Measurements from ENCODE around the gene ERN2. TPM values are rescaled to one million over a fixed set of nuclear protein-coding genes. Genes with fewer than 3 reads are reported as not detected.

Gene ERN2
- total and polyA plus RNA-seq, 2 of the 13 experiments (the other 11 are each of a cell fraction or from before 2014, with no cell fraction given): 2.2 to 3.5 TPM

DNA sequence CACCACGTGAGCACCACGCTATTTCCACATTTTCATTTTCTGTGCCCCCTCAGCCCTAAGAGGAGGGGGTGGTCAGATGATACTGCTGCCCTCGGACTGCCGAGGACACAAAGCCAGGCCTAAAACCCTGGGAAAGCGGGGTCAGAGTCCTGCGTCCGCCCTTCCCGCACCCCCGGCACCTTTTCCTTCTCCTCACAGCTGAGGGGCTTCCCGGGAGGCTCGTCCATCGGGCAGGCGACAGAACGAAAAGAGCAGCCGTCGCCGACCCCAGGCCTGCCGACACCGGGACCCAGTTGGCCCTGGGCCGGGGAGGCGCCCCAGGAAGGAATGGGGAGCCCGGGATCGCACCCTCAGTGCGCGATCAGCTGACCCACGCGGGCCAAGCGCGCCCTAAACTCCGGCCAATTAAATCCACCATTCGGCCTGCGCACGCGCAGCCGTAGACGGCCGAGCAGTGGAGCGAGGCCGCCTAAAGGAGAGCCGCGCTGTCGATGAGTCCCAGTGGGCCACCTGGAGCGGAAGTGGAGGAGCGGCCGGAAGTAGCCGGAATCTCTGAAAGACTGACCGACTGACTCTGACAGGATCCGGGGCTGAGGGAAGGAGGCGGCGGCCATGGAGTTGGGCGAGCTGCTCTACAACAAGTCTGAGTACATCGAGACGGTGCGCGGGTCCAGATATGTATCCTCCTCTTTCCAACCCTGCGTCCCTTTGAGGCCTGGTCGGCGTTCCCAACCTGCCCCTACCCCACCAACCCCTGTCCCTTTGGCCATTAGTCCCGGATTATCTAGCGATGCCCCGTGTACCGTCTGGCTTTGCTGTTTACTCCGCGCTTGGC is 71.9 kb downstream of the ERN2 start, which contains the start of the genes DCTN5 and PALB2 (continued):
- TF ChIP-seq, protein P1, sequence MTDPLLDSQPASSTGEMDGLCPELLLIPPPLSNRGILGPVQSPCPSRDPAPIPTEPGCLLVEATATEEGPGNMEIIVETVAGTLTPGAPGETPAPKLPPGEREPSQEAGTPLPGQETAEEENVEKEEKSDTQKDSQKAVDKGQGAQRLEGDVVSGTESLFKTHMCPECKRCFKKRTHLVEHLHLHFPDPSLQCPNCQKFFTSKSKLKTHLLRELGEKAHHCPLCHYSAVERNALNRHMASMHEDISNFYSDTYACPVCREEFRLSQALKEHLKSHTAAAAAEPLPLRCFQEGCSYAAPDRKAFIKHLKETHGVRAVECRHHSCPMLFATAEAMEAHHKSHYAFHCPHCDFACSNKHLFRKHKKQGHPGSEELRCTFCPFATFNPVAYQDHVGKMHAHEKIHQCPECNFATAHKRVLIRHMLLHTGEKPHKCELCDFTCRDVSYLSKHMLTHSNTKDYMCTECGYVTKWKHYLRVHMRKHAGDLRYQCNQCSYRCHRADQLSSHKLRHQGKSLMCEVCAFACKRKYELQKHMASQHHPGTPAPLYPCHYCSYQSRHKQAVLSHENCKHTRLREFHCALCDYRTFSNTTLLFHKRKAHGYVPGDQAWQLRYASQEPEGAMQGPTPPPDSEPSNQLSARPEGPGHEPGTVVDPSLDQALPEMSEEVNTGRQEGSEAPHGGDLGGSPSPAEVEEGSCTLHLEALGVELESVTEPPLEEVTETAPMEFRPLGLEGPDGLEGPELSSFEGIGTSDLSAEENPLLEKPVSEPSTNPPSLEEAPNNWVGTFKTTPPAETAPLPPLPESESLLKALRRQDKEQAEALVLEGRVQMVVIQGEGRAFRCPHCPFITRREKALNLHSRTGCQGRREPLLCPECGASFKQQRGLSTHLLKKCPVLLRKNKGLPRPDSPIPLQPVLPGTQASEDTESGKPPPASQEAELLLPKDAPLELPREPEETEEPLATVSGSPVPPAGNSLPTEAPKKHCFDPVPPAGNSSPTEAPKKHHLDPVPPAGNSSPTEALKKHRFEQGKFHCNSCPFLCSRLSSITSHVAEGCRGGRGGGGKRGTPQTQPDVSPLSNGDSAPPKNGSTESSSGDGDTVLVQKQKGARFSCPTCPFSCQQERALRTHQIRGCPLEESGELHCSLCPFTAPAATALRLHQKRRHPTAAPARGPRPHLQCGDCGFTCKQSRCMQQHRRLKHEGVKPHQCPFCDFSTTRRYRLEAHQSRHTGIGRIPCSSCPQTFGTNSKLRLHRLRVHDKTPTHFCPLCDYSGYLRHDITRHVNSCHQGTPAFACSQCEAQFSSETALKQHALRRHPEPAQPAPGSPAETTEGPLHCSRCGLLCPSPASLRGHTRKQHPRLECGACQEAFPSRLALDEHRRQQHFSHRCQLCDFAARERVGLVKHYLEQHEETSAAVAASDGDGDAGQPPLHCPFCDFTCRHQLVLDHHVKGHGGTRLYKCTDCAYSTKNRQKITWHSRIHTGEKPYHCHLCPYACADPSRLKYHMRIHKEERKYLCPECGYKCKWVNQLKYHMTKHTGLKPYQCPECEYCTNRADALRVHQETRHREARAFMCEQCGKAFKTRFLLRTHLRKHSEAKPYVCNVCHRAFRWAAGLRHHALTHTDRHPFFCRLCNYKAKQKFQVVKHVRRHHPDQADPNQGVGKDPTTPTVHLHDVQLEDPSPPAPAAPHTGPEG (CRISPR knock-in tag; IDR thresholded peaks at IDR 0.05): peak; percentile 94
- TF ChIP-seq MIER2 (CRISPR knock-in tag; IDR thresholded peaks at IDR 0.05) (peak; percentile 71; the same call in 1 of the 2 replicates), THYN1 (CRISPR knock-in tag; IDR thresholded peaks at IDR 0.05; ENCODE audit: borderline replicate concordance, low read depth) (no peak; the same call in 1 of the 2 replicates), KDM3A (CRISPR knock-in tag; IDR thresholded peaks at IDR 0.05; ENCODE audit: low read depth) (peak; percentile 94), ZNF326 (CRISPR knock-in tag; IDR thresholded peaks at IDR 0.05; ENCODE audit: borderline replicate concordance) (no peak), AGO2 (optimal IDR thresholded peaks at IDR 0.05; ENCODE audit: low read depth, low read length) (peak; percentile 92), ZNF879 (CRISPR knock-in tag; IDR thresholded peaks at IDR 0.05) (peak; percentile 50; the same call in 1 of the 2 replicates), ZNF383 (CRISPR knock-in tag; IDR thresholded peaks at IDR 0.05; ENCODE audit: borderline replicate concordance) (no peak), SMC3 (IDR thresholded peaks at IDR 0.05; ENCODE audit: low read length) (no peak), KAT8 (CRISPR knock-in tag; IDR thresholded peaks at IDR 0.05) (peak; percentile 99)
- TF ChIP-seq, protein P2, sequence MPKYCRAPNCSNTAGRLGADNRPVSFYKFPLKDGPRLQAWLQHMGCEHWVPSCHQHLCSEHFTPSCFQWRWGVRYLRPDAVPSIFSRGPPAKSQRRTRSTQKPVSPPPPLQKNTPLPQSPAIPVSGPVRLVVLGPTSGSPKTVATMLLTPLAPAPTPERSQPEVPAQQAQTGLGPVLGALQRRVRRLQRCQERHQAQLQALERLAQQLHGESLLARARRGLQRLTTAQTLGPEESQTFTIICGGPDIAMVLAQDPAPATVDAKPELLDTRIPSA (CRISPR knock-in tag; IDR thresholded peaks at IDR 0.05; ENCODE audit: borderline replicate concordance): peak; percentile 94
- TF ChIP-seq, protein P3, sequence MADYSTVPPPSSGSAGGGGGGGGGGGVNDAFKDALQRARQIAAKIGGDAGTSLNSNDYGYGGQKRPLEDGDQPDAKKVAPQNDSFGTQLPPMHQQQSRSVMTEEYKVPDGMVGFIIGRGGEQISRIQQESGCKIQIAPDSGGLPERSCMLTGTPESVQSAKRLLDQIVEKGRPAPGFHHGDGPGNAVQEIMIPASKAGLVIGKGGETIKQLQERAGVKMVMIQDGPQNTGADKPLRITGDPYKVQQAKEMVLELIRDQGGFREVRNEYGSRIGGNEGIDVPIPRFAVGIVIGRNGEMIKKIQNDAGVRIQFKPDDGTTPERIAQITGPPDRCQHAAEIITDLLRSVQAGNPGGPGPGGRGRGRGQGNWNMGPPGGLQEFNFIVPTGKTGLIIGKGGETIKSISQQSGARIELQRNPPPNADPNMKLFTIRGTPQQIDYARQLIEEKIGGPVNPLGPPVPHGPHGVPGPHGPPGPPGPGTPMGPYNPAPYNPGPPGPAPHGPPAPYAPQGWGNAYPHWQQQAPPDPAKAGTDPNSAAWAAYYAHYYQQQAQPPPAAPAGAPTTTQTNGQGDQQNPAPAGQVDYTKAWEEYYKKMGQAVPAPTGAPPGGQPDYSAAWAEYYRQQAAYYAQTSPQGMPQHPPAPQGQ (CRISPR knock-in tag; IDR thresholded peaks at IDR 0.05; ENCODE audit: borderline replicate concordance): no peak
- TF ChIP-seq, protein P4, sequence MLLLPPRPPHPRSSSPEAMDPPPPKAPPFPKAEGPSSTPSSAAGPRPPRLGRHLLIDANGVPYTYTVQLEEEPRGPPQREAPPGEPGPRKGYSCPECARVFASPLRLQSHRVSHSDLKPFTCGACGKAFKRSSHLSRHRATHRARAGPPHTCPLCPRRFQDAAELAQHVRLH (CRISPR knock-in tag; IDR thresholded peaks at IDR 0.05; ENCODE audit: borderline replicate concordance, low read depth): peak; percentile 90
- TF ChIP-seq, protein P5, sequence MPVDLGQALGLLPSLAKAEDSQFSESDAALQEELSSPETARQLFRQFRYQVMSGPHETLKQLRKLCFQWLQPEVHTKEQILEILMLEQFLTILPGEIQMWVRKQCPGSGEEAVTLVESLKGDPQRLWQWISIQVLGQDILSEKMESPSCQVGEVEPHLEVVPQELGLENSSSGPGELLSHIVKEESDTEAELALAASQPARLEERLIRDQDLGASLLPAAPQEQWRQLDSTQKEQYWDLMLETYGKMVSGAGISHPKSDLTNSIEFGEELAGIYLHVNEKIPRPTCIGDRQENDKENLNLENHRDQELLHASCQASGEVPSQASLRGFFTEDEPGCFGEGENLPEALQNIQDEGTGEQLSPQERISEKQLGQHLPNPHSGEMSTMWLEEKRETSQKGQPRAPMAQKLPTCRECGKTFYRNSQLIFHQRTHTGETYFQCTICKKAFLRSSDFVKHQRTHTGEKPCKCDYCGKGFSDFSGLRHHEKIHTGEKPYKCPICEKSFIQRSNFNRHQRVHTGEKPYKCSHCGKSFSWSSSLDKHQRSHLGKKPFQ (CRISPR knock-in tag; IDR thresholded peaks at IDR 0.05; ENCODE audit: insufficient replicate concordance): no peak
- TF ChIP-seq, protein P6, sequence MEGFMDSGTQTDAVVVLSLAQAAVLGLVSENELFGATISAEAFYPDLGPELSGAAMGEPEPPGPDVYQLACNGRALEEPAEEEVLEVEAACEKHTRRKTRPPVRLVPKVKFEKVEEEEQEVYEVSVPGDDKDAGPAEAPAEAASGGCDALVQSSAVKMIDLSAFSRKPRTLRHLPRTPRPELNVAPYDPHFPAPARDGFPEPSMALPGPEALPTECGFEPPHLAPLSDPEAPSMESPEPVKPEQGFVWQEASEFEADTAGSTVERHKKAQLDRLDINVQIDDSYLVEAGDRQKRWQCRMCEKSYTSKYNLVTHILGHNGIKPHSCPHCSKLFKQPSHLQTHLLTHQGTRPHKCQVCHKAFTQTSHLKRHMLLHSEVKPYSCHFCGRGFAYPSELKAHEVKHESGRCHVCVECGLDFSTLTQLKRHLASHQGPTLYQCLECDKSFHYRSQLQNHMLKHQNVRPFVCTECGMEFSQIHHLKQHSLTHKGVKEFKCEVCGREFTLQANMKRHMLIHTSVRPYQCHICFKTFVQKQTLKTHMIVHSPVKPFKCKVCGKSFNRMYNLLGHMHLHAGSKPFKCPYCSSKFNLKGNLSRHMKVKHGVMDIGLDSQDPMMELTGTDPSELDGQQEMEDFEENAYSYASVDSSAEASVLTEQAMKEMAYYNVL (CRISPR knock-in tag; IDR thresholded peaks at IDR 0.05; ENCODE audit: borderline replicate concordance): peak; percentile 96

Measured in HepG2 (cell line).